K562 (cell line): ENCODE measurements around the gene EPOP. TPM values are rescaled to one million over a fixed set of nuclear protein-coding genes. Genes with fewer than 3 reads are reported as not detected.
A peak's percentile ranks its signal among the peaks of the same experiment; 100 is the strongest.

Experiments
- ATF7 ChIP-seq: fragments of 450-650 bp; IDR thresholded peaks from 2 replicates; pipeline ENCODE4 v1.7.1; 2014; ENCODE audit warnings: mild to moderate bottlenecking, moderate library complexity
- CCAR2 ChIP-seq: fragments of 200-400 bp; formaldehyde crosslinking; IDR thresholded peaks from 2 replicates; pipeline ENCODE4 v1.6.1; 2017; ENCODE audit warnings: mild to moderate bottlenecking, low read depth, low read length
- ELF1 ChIP-seq: fragments of 200-800 bp; sonication (Bioruptor generic); IDR thresholded peaks from 2 replicates; pipeline ENCODE4 v1.6.1; 2016; ENCODE audit warnings: missing genetic modification characterization, missing compliant biosample characterization
- FOXK2 ChIP-seq, 2 experiments: fragments of 450-650 bp; IDR thresholded peaks in 1 of 2; conservative IDR thresholded peaks in 1 of 2; 2 replicates each; pipeline ENCODE4 v1.6.1; 2016; ENCODE audit warnings: low read depth in 2 of 2, mild to moderate bottlenecking in 1 of 2
- MCM5 ChIP-seq: fragments of 450-650 bp; IDR thresholded peaks from 2 replicates; pipeline ENCODE4 v1.6.1; 2016; ENCODE audit warnings: low read depth
- NCOR1 ChIP-seq: fragments of 450-650 bp; IDR thresholded peaks from 2 replicates; pipeline ENCODE4 v1.6.1; 2016; ENCODE audit warnings: mild to moderate bottlenecking, moderate library complexity
- RFX7 ChIP-seq: fragments of 250-450 bp; sonication (Bioruptor Pico); IDR thresholded peaks from 2 replicates; pipeline ENCODE4 v1.5.1; 2021; ENCODE audit warnings: mild to moderate bottlenecking
- SP1 ChIP-seq: sonication (generic); formaldehyde crosslinking; IDR thresholded peaks from 2 replicates; pipeline ENCODE4 v1.8.1; 2022; ENCODE audit warnings: mild to moderate bottlenecking, missing genetic modification reagents
- TEAD4 ChIP-seq, 2 experiments: sonication (generic) in 1 of 2; formaldehyde crosslinking in 1 of 2; IDR thresholded peaks; 2 replicates each; pipeline versions ENCODE4 v1.6.1 to v1.8.0; 2012 to 2022; ENCODE audit warnings: borderline replicate concordance in 1 of 2, inconsistent platforms in 1 of 2, low read length in 1 of 2, mild to moderate bottlenecking in 1 of 2, missing genetic modification reagents in 1 of 2
- ZBTB11 ChIP-seq, 3 experiments: fragments of 200-800 bp in 1 of 3; fragments of 250-450 bp in 1 of 3; fragments of 450-650 bp in 1 of 3; sonication (Bioruptor Pico) in 1 of 3; sonication (Bioruptor generic) in 1 of 3; formaldehyde crosslinking in 1 of 3; IDR thresholded peaks; 2 replicates each; pipeline versions ENCODE4 v1.6.1 to v1.8.0; 2016 to 2022; ENCODE audit warnings: mild to moderate bottlenecking in 2 of 3, missing genetic modification characterization in 2 of 3, missing compliant biosample characterization in 1 of 3, moderate library complexity in 1 of 3
- polyA plus RNA-seq, 8 experiments: library from polyadenylated mRNA; depleted of rRNA in 4 of 8; stranded (reverse) in 5 of 8; unstranded in 3 of 8; fragments of >200 nt; fragmentation: Nextera tagmentation in 2 of 8; fragmentation: Illumina TruSeq in 1 of 8; extraction: Ambion mirVana in 2 of 8; extraction: Trizol in 1 of 8; gene quantifications; 2 replicates each; pipeline versions ENCODE4 v1.2.1 to v1.2.3, GENCODE V29; 2011 to 2014; ENCODE audit warnings: inconsistent platforms in 1 of 8, missing spikeins in 1 of 8
- total RNA-seq, 7 experiments: library from RNA; depleted of rRNA in 6 of 7; stranded (reverse); fragments of >200 nt in 6 of 7; fragmentation: Illumina TruSeq in 2 of 7; extraction: Trizol in 2 of 7; gene quantifications; 2 replicates each; pipeline versions ENCODE4 v1.2.1 to v1.2.3, GENCODE V29; 2011 to 2021; ENCODE audit warnings: low replicate concordance in 1 of 7
- TF ChIP-seq, protein P1 (sequence below): fragments of 250-450 bp; sonication (Bioruptor Pico); IDR thresholded peaks from 2 replicates; pipeline ENCODE4 v1.5.0; 2022; ENCODE audit warnings: mild to moderate bottlenecking
- TF ChIP-seq, protein P2 (sequence below): sonication (generic); formaldehyde crosslinking; IDR thresholded peaks from 2 replicates; pipeline ENCODE4 v1.8.0; 2022; ENCODE audit warnings: mild to moderate bottlenecking, missing genetic modification reagents
- TF ChIP-seq, protein P3 (sequence below): sonication (generic); formaldehyde crosslinking; IDR thresholded peaks from 2 replicates; pipeline ENCODE4 v1.8.0; 2022; ENCODE audit warnings: mild to moderate bottlenecking, missing genetic modification reagents

Gene EPOP
- total and polyA plus RNA-seq, 9 of the 15 experiments (the other 6 are each of a cell fraction or from before 2014, with no cell fraction given): 0.41 to 10.6 (median 4.6) TPM

GRCh38 chr17:38667099-38667786, 7.5 kb downstream of the EPOP start (continued):
- TF ChIP-seq FOXK2 (conservative IDR thresholded peaks at IDR 0.05 in 1 of 2, IDR thresholded peaks at IDR 0.05 in 1 of 2; ENCODE audit: low read depth in 2 of 2) (no peak), TEAD4 (IDR thresholded peaks at IDR 0.05; ENCODE audit: low read length) (no peak), TEAD4 (CRISPR knock-in tag; IDR thresholded peaks at IDR 0.05; ENCODE audit: borderline replicate concordance) (no peak), MCM5 (no peak), ELF1 (tag) (no peak), RFX7 (CRISPR knock-in tag) (no peak), SP1 (CRISPR knock-in tag) (0 out of 2 replicates have a peak, but pooled peaks have one; percentile 38), CCAR2 (no peak), ZBTB11 (CRISPR knock-in tag; IDR thresholded peaks at IDR 0.05) (no peak), ATF7 (0 out of 2 replicates have a peak, but pooled peaks have one; percentile 21), NCOR1 (no peak)
- TF ChIP-seq, protein P1, sequence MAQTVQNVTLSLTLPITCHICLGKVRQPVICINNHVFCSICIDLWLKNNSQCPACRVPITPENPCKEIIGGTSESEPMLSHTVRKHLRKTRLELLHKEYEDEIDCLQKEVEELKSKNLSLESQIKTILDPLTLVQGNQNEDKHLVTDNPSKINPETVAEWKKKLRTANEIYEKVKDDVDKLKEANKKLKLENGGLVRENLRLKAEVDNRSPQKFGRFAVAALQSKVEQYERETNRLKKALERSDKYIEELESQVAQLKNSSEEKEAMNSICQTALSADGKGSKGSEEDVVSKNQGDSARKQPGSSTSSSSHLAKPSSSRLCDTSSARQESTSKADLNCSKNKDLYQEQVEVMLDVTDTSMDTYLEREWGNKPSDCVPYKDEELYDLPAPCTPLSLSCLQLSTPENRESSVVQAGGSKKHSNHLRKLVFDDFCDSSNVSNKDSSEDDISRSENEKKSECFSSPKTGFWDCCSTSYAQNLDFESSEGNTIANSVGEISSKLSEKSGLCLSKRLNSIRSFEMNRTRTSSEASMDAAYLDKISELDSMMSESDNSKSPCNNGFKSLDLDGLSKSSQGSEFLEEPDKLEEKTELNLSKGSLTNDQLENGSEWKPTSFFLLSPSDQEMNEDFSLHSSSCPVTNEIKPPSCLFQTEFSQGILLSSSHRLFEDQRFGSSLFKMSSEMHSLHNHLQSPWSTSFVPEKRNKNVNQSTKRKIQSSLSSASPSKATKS (CRISPR knock-in tag): no peak
- TF ChIP-seq, protein P2, sequence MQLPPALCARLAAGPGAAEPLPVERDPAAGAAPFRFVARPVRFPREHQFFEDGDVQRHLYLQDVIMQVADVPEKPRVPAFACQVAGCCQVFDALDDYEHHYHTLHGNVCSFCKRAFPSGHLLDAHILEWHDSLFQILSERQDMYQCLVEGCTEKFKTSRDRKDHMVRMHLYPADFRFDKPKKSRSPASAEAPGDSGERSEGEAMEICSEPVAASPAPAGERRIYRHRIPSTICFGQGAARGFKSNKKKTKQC (CRISPR knock-in tag): no peak
- TF ChIP-seq, protein P3, sequence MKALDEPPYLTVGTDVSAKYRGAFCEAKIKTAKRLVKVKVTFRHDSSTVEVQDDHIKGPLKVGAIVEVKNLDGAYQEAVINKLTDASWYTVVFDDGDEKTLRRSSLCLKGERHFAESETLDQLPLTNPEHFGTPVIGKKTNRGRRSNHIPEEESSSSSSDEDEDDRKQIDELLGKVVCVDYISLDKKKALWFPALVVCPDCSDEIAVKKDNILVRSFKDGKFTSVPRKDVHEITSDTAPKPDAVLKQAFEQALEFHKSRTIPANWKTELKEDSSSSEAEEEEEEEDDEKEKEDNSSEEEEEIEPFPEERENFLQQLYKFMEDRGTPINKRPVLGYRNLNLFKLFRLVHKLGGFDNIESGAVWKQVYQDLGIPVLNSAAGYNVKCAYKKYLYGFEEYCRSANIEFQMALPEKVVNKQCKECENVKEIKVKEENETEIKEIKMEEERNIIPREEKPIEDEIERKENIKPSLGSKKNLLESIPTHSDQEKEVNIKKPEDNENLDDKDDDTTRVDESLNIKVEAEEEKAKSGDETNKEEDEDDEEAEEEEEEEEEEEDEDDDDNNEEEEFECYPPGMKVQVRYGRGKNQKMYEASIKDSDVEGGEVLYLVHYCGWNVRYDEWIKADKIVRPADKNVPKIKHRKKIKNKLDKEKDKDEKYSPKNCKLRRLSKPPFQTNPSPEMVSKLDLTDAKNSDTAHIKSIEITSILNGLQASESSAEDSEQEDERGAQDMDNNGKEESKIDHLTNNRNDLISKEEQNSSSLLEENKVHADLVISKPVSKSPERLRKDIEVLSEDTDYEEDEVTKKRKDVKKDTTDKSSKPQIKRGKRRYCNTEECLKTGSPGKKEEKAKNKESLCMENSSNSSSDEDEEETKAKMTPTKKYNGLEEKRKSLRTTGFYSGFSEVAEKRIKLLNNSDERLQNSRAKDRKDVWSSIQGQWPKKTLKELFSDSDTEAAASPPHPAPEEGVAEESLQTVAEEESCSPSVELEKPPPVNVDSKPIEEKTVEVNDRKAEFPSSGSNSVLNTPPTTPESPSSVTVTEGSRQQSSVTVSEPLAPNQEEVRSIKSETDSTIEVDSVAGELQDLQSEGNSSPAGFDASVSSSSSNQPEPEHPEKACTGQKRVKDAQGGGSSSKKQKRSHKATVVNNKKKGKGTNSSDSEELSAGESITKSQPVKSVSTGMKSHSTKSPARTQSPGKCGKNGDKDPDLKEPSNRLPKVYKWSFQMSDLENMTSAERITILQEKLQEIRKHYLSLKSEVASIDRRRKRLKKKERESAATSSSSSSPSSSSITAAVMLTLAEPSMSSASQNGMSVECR (CRISPR knock-in tag): no peak
